Muscle layer of colon (tissue), 2 donors: ENCODE results near the gene NUMBL.
A peak's percentile ranks its signal among the peaks of the same experiment; 100 is the strongest.

Experiments used
- H3K27ac ChIP-seq: one replicate; pipeline ENCODE4 v1.7.0; 2013; ENCODE audit warnings: low read depth, mild to moderate bottlenecking, low read length, moderate library complexity
- H3K27me3 ChIP-seq, 2 donors: one replicate each; pipeline ENCODE4 v1.7.0; 2013; ENCODE audit warnings: low read length in 2 of 2, mild to moderate bottlenecking in 2 of 2; ENCODE audit not compliant: insufficient read depth in 2 of 2, control insufficient read depth in 1 of 2
- H3K36me3 ChIP-seq: one replicate; pipeline ENCODE4 v1.7.0; 2013; ENCODE audit warnings: mild to moderate bottlenecking, low read length; ENCODE audit not compliant: insufficient read depth
- H3K4me1 ChIP-seq: one replicate; pipeline ENCODE4 v1.7.0; 2013; ENCODE audit warnings: mild to moderate bottlenecking, low read length; ENCODE audit not compliant: insufficient read depth
- H3K4me3 ChIP-seq, 2 donors: one replicate each; pipeline ENCODE4 v1.7.0; 2013; ENCODE audit warnings: low read length in 2 of 2, low read depth in 1 of 2, mild to moderate bottlenecking in 1 of 2, moderate library complexity in 1 of 2
- H3K9ac ChIP-seq: one replicate; pipeline ENCODE4 v1.7.0; 2013; ENCODE audit warnings: low read length
- H3K9me3 ChIP-seq: one replicate; pipeline ENCODE4 v1.7.0; 2013; ENCODE audit warnings: mild to moderate bottlenecking, low read length
- donor health status: abdominal sarcoma.
- donor health status: Adenocarcinoma of cecum.

Gene NUMBL

GRCh38 chr19:40687525-40688016 is 2.9 kb downstream of the NUMBL start:
- Histone ChIP-seq H3K9me3 (no peaks in the 10 kb centered on the region), H3K4me3 (peak overlapping the region in 1 of 2 donors; percentile 80), H3K36me3 (peaks cover 38% of the 10 kb centered on the region), H3K27ac (peak overlapping the region; percentile 55), H3K27me3 (no peaks in the 10 kb centered on the region), H3K9ac (no peak overlapping the region), H3K4me1 (peaks cover 27% of the 10 kb centered on the region)

DNA sequence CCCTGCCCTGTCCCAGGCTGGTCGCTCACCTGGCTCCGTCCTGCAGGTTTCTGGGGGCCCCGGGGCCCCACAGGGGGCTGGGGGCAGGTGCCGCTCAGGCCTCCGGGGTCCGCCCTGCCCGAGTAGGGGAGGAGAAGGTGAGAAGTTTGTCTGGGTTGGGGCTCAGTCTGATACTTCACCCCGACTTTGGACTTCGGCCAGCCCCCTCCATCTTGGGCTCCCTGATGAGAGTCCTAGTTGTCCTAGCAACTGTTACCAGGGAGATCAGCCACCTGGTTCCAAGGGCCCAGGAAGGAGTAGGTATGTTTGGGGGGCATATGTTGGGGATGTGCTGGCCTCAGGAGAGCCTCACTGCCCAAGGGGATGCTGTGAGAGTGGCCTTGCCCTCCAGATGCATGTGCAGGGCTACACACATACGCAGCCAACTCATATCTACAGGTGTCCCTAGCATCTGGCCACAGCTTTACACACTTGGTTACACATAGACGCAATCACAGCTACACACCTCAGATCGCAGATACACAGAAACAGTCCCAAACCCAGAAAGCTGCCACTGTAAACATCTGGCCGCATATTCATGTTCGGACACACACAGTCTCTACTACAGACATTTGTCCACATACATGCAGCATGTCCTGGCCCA is 3.4 kb downstream of the NUMBL start:
- peaks cover 44% of the 10 kb centered on the region for H3K36me3 ChIP-seq
- H3K4me3 ChIP-seq: no peak overlapping the region
- H3K27ac ChIP-seq: peak overlapping the region; percentile 55
- no peaks in the 10 kb centered on the region for H3K9me3 ChIP-seq
- no peak overlapping the region for H3K9ac ChIP-seq
- peaks cover 27% of the 10 kb centered on the region for H3K4me1 ChIP-seq
- no peaks in the 10 kb centered on the region for H3K27me3 ChIP-seq

GRCh38 chr19:40685563-40685962 is 4.9 kb downstream of the NUMBL start:
- H3K27me3 ChIP-seq: no peaks in the 10 kb centered on the region
- H3K36me3 ChIP-seq: peaks cover 49% of the 10 kb centered on the region
- peaks cover 21% of the 10 kb centered on the region for H3K4me1 ChIP-seq
- H3K27ac ChIP-seq: no peak overlapping the region
- no peak overlapping the region for H3K4me3 ChIP-seq
- no peak overlapping the region for H3K9ac ChIP-seq
- H3K9me3 ChIP-seq: no peaks in the 10 kb centered on the region

DNA sequence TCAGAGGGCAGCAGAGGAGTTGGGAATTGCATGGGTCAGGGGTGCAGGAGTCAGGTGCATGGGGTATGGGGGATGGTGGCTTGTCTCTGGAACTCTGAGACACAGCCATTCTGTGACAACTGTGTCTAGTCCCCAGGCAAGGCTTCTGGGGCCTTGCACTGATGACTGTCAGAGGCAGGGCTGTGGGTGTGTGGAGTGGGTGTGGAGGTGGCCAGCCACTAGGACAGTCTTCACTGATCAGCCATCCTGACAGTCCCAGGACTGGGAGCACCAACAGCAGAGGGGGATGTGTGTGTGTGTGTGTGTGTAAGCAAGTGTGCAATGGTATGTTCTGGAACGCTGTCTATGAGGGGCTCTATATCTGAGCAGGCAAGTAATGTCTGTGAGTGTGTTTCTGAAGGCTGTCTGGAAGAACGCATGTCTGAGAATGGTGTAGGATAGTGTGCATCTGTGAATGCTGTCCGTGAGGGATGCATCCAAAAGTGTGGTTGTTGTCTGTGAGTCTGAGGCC is 5.4 kb downstream of the NUMBL start:
- H3K27ac ChIP-seq: no peak overlapping the region
- H3K36me3 ChIP-seq: peaks cover 50% of the 10 kb centered on the region

GRCh38 chr19:40684280-40684679 is 6.2 kb downstream of the NUMBL start:
- no peak overlapping the region for H3K4me3 ChIP-seq
- H3K27ac ChIP-seq: no peak overlapping the region
- H3K27me3 ChIP-seq: no peaks in the 10 kb centered on the region
- H3K9me3 ChIP-seq: no peaks in the 10 kb centered on the region
- H3K9ac ChIP-seq: no peak overlapping the region
- H3K36me3 ChIP-seq: peaks cover 54% of the 10 kb centered on the region
- peaks cover 16% of the 10 kb centered on the region for H3K4me1 ChIP-seq

More for the DNA sequence above, 5.4 kb downstream of the NUMBL start:
- H3K9ac ChIP-seq: no peak overlapping the region
- no peaks in the 10 kb centered on the region for H3K27me3 ChIP-seq
- H3K4me1 ChIP-seq: peaks cover 21% of the 10 kb centered on the region
- H3K9me3 ChIP-seq: no peaks in the 10 kb centered on the region
- no peak overlapping the region for H3K4me3 ChIP-seq

DNA sequence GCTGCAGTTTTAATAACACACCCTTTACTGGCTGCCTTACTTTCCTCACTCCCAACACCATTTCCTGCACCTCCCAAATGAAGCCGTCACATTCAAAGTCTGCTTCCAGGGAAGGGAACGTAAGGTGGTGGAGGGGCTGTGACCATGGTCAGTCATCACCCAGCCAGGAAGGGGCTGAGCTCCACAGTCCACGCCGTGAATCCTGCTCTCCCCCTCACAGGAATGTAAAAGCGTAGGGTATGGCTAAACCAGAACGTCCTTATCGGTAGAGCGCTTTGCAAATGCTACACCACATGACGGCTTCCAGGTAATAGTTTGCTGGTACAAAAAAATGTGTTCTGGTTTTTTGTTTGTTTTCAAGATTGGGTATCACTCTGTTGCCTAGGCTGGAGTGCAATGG is 7.0 kb downstream of the NUMBL start:
- H3K4me3 ChIP-seq: no peak overlapping the region
- no peak overlapping the region for H3K9ac ChIP-seq
- no peaks in the 10 kb centered on the region for H3K9me3 ChIP-seq
- no peak overlapping the region for H3K27ac ChIP-seq
- peaks cover 58% of the 10 kb centered on the region for H3K36me3 ChIP-seq
- H3K27me3 ChIP-seq: no peaks in the 10 kb centered on the region
- peaks cover 8% of the 10 kb centered on the region for H3K4me1 ChIP-seq

DNA sequence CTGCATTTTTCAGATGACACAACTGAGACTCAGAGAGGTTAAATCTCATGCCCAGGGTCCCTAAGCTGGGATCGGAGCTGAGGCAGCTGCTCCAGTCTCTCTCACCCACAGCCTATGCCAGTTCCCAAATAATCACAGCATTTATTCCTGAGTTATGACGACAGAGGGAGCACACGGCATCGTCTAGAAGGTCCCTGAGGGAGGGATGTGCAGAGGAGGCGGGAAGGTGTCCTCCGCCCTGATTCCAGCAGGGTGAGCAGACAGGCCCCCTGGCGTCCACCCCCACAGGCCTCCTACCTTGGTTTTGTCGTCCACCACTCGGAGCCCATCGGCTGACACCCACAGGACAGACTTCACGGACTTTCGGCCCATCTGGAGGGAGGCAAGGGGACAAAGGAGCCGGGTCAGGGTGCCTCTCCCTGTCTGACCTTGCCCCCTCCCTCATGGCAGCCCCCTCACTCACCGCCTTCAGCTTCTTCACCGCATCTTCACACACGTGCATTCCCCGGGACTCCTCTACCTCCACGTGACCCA is 8.0 kb downstream of the NUMBL start:
- H3K27me3 ChIP-seq: no peaks in the 10 kb centered on the region
- H3K9me3 ChIP-seq: no peaks in the 10 kb centered on the region
- no peak overlapping the region for H3K9ac ChIP-seq
- peaks cover 68% of the 10 kb centered on the region for H3K36me3 ChIP-seq
- no peaks in the 10 kb centered on the region for H3K4me1 ChIP-seq
- no peak overlapping the region for H3K27ac ChIP-seq
- no peak overlapping the region for H3K4me3 ChIP-seq

- Histone ChIP-seq H3K4me1 (no peaks in the 10 kb centered on the region), H3K9me3 (no peaks in the 10 kb centered on the region), H3K27ac (no peak overlapping the region), H3K9ac (no peak overlapping the region), H3K36me3 (peaks cover 72% of the 10 kb centered on the region), H3K27me3 (no peaks in the 10 kb centered on the region), H3K4me3 (no peak overlapping the region)
These were observed 9.4 kb downstream of the NUMBL start for GRCh38 chr19:40681039-40681438.

DNA sequence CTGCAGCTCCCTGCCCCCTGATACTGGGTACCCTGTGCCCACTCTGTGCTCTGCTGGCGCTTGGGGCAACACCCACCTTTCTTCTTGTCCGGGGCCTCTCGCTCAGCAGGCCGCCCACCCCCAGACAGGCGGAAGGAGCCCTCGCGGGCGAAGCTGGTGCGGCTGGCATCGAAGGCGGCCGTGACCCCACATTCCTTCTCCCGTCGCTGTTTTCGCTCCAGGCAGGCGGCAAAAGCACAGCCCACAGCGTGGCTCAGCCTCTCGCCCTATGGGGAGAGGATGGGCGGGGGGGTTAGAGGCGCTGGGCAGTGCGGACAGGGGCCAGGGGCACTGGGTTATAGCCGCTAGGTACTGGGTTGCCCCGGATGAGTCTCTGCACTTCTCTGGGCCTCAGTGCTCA is 13.3 kb downstream of the NUMBL start:
- H3K36me3 ChIP-seq: peaks cover 72% of the 10 kb centered on the region
- no peaks in the 10 kb centered on the region for H3K27me3 ChIP-seq
- no peak overlapping the region for H3K27ac ChIP-seq
- H3K9ac ChIP-seq: no peak overlapping the region
- no peaks in the 10 kb centered on the region for H3K4me1 ChIP-seq
- no peaks in the 10 kb centered on the region for H3K9me3 ChIP-seq
- H3K4me3 ChIP-seq: no peak overlapping the region

DNA sequence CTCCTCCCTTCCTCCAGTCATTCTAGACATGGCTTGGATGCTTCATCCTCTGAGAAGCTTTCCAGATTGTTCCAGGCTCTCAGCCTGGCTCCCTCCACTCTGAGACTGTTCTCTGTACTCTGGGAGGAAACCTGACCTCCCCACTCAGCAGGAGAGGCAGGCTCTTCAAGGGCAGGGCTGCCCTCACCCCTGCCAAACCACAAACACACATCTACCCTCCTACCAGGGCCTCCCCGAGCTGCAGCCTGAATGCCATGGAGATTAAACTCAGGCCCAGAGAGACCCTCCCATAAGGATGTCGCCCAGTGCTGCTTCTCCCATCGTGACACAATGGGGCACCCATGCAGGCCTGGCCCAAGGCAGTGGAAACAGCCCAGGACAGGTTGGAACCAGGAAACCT is 16.2 kb downstream of the NUMBL start:
- peaks cover 83% of the 10 kb centered on the region for H3K36me3 ChIP-seq
- no peaks in the 10 kb centered on the region for H3K4me1 ChIP-seq
- no peak overlapping the region for H3K9ac ChIP-seq

GRCh38 chr19:40673397-40673796 is 17.1 kb downstream of the NUMBL start:
- no peak overlapping the region for H3K27ac ChIP-seq
- no peaks in the 10 kb centered on the region for H3K27me3 ChIP-seq
- no peak overlapping the region for H3K4me3 ChIP-seq
- H3K36me3 ChIP-seq: peaks cover 88% of the 10 kb centered on the region
- H3K4me1 ChIP-seq: no peaks in the 10 kb centered on the region
- H3K9me3 ChIP-seq: no peaks in the 10 kb centered on the region
- no peak overlapping the region for H3K9ac ChIP-seq

More for the DNA sequence above, 16.2 kb downstream of the NUMBL start:
- H3K27ac ChIP-seq: no peak overlapping the region
- H3K4me3 ChIP-seq: no peak overlapping the region
- H3K27me3 ChIP-seq: no peaks in the 10 kb centered on the region
- H3K9me3 ChIP-seq: no peaks in the 10 kb centered on the region
